GM10266 (cell line): ENCODE measurements around the gene ALDH3A2.

Source experiments
- DNase-seq: peaks from one replicate; pipeline ENCODE4 v3.0.0; 2012; ENCODE audit errors: extremely low spot score
- CTCF ChIP-seq: IDR thresholded peaks from 2 replicates; pipeline ENCODE4 v1.5.1; 2012; ENCODE audit warnings: mild to moderate bottlenecking, low read depth; ENCODE audit not compliant: control insufficient read depth, insufficient read depth; ENCODE audit errors: missing control alignments

Gene ALDH3A2

GRCh38 chr17:19642373-19642893 is 6.1 kb upstream of the ALDH3A2 start:
- TF ChIP-seq CTCF: no peak
- no peak for DNase-seq

GRCh38 chr17:19644493-19645210 is 3.9 kb upstream of the ALDH3A2 start:
- DNase-seq: no peak
- TF ChIP-seq CTCF: no peak

- TF ChIP-seq CTCF: peak; percentile 76
- DNase-seq: peak; percentile 73
Observed at GRCh38 chr17:19645734-19646201, 2.8 kb upstream of the ALDH3A2 start.

GRCh38 chr17:19646788-19647696 is 1.5 kb upstream of the ALDH3A2 start:
- DNase-seq: no peak
- TF ChIP-seq CTCF: no peak

- TF ChIP-seq CTCF: no peak
- DNase-seq: peak; percentile 52
Observed at GRCh38 chr17:19647697-19648474, 665 bp upstream of the ALDH3A2 start.

GRCh38 chr17:19649274-19649541 is 657 bp downstream of the ALDH3A2 start:
- no peak for TF ChIP-seq CTCF
- DNase-seq: no peak
